ENCODE data around the gene IL17REL.

IL17REL gene

GRCh38 chr22:49977578-49977977, 35.0 kb downstream of the IL17REL start:
- H3K36me3 Mint-ChIP-seq (ENCODE audit: low read depth), result peaks cover 9% of the 10 kb centered on the region
- no peak for DNase-seq
- H3K27ac Mint-ChIP-seq, result no peak overlapping the region
- H3K27me3 Mint-ChIP-seq (ENCODE audit: low read depth, poor library complexity), result peaks cover 48% of the 10 kb centered on the region
- H3K9me3 Mint-ChIP-seq, result peaks cover 37% of the 10 kb centered on the region
- peaks cover 6% of the 10 kb centered on the region for H3K4me1 Mint-ChIP-seq
- no peak for TF ChIP-seq CTCF (IDR thresholded peaks at IDR 0.05)
- no peak overlapping the region for H3K4me3 Mint-ChIP-seq

- Mint-ChIP-seq H3K4me3 (no peak overlapping the region), H3K27me3 (ENCODE audit: low read depth, poor library complexity) (peaks cover 40% of the 10 kb centered on the region), H3K27ac (no peak overlapping the region), H3K4me1 (peaks cover 6% of the 10 kb centered on the region), H3K36me3 (ENCODE audit: low read depth) (peaks cover 9% of the 10 kb centered on the region), H3K9me3 (peaks cover 31% of the 10 kb centered on the region)
- TF ChIP-seq CTCF (IDR thresholded peaks at IDR 0.05), result no peak
- DNase-seq, result no peak
Observed at GRCh38 chr22:49976439-49977175, 36.0 kb downstream of the IL17REL start.

GRCh38 chr22:49975543-49976389, 36.8 kb downstream of the IL17REL start:
- H3K9me3 Mint-ChIP-seq, result peaks cover 22% of the 10 kb centered on the region
- peaks cover 7% of the 10 kb centered on the region for H3K4me1 Mint-ChIP-seq
- H3K36me3 Mint-ChIP-seq (ENCODE audit: low read depth), result peaks cover 9% of the 10 kb centered on the region
- no peak for TF ChIP-seq CTCF (IDR thresholded peaks at IDR 0.05)
- DNase-seq, result peak; percentile 46
- no peak overlapping the region for H3K4me3 Mint-ChIP-seq
- peaks cover 36% of the 10 kb centered on the region for H3K27me3 Mint-ChIP-seq (ENCODE audit: low read depth, poor library complexity)
- H3K27ac Mint-ChIP-seq, result no peak overlapping the region

GRCh38 chr22:49973018-49973961, 39.3 kb downstream of the IL17REL start:
- H3K4me3 Mint-ChIP-seq, result no peak overlapping the region
- no peak for TF ChIP-seq CTCF (IDR thresholded peaks at IDR 0.05)
- DNase-seq, result no peak
- peaks cover 26% of the 10 kb centered on the region for H3K27me3 Mint-ChIP-seq (ENCODE audit: low read depth, poor library complexity)
- no peak overlapping the region for H3K27ac Mint-ChIP-seq
- peaks cover under 1% of the 10 kb centered on the region for H3K9me3 Mint-ChIP-seq
- H3K4me1 Mint-ChIP-seq, result peaks cover 12% of the 10 kb centered on the region
- H3K36me3 Mint-ChIP-seq (ENCODE audit: low read depth), result no peaks in the 10 kb centered on the region

- peak; percentile 14 for DNase-seq
- H3K4me3 Mint-ChIP-seq, result no peak overlapping the region
- H3K4me1 Mint-ChIP-seq, result peaks cover 19% of the 10 kb centered on the region
- no peak overlapping the region for H3K27ac Mint-ChIP-seq
- no peaks in the 10 kb centered on the region for H3K9me3 Mint-ChIP-seq
- no peaks in the 10 kb centered on the region for H3K36me3 Mint-ChIP-seq (ENCODE audit: low read depth)
- TF ChIP-seq CTCF (IDR thresholded peaks at IDR 0.05), result no peak
- H3K27me3 Mint-ChIP-seq (ENCODE audit: low read depth, poor library complexity), result peaks cover 25% of the 10 kb centered on the region
Observed at GRCh38 chr22:49972163-49973017, 40.2 kb downstream of the IL17REL start.
